HAP-1 (cell line): ENCODE data around the gene ITGB4.
A peak's percentile ranks its signal among the peaks of the same experiment; 100 is the strongest.

Source experiments
- DNase-seq, 2 experiments: peaks; one replicate each; pipeline ENCODE4 v3.0.0-alpha.2; 2016 to 2020; ENCODE audit warnings: low spot score in 2 of 2
- H3K27me3 ChIP-seq: fragments of 250-450 bp; sonication (Bioruptor Pico); 2 replicates; pipeline ENCODE4 v1.5.1; 2020; ENCODE audit warnings: low read depth, mild to moderate bottlenecking, moderate library complexity
- H3K36me3 ChIP-seq: fragments of 250-450 bp; sonication (Bioruptor Pico); replicated peaks from 2 replicates; pipeline ENCODE4 v1.5.1; 2020; ENCODE audit warnings: mild to moderate bottlenecking
- H3K4me1 ChIP-seq: fragments of 250-450 bp; sonication (Bioruptor Pico); 2 replicates; pipeline ENCODE4 v1.5.1; 2020; ENCODE audit warnings: mild to moderate bottlenecking
- H3K4me3 ChIP-seq: fragments of 250-450 bp; sonication (Bioruptor Pico); 2 replicates; pipeline ENCODE4 v1.5.1; 2020; ENCODE audit warnings: mild to moderate bottlenecking, moderate library complexity
- H3K9me3 ChIP-seq: fragments of 250-450 bp; sonication (Bioruptor Pico); 2 replicates; pipeline ENCODE4 v1.5.1; 2020; ENCODE audit warnings: mild to moderate bottlenecking, moderate library complexity
- in situ Hi-C: fragments of 300-500 bp; cut with MboI; formaldehyde crosslinking; loops from 3 replicates; pipeline ENCODE4 v1.14.3; 2020; ENCODE audit warnings: low sequenced_read_pairs, inconsistent platforms, mixed read lengths

ITGB4 gene

GRCh38 chr17:75720656-75721462, at the start of gene ITGB4:
Gene ITGB4, plus strand, starts transcription at chr17:75721459. Its CDS starts 3,245 bp downstream, at chr17:75724704.
- in situ Hi-C loops, result no loop called here
- Histone ChIP-seq H3K27me3 (peaks cover 8% of the 10 kb centered on the region), H3K4me3 (peak within 1 kb of the TSS; percentile 30), H3K4me1 (no peaks in the 10 kb centered on the region), H3K36me3 (no peaks in the 10 kb centered on the region), H3K9me3 (no peaks in the 10 kb centered on the region)
- DNase-seq, result peak in 1 of 2 experiments; percentile 47

DNA sequence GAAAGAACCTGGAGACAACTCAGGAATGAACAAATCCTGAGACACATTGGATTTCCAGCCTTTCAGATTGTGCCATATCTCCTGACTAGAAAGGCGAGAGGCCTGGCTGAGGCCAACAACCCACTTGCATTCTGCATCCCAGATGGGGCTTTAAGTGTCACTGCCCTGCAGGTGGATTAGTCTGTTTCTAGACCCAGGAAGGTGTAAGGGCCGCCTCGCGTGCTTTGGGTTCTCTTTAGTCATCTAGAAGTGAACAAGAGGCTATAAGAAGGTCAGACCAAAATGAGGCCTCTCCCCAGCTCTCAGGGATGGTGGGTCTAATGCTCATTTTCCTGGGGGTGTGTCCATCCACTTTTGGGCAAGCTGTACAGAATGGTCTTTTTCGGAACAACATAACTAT, 49.2 kb upstream of the ITGB4 start:
- H3K4me3 ChIP-seq, result no peak overlapping the region
- H3K36me3 ChIP-seq, result peaks cover 50% of the 10 kb centered on the region
- no peaks in the 10 kb centered on the region for H3K27me3 ChIP-seq
- in situ Hi-C loops, result no loop called here
- H3K9me3 ChIP-seq, result no peaks in the 10 kb centered on the region
- no peak for DNase-seq
- H3K4me1 ChIP-seq, result peaks cover 6% of the 10 kb centered on the region

DNA sequence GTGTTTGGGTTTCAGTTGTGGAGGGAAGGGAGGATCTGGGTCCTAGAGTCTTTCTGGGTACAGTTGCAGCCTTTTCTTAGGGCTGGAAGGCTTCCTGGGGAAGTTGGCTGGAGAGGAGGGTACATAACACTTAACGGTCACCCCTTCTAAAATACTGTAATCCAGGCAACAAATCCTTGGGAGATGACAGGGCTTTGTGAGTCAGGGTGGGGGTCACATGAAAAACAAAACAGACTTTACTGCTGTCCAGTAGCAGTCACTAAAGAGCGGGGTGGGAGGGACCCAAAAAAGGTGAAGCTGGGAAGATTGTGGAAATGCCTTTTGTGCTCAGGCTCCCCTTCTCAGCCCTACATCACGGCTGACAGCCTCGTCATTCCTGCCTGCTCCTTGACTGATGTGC, 47.8 kb upstream of the ITGB4 start:
- in situ Hi-C loops, result no loop called here
- H3K36me3 ChIP-seq, result peaks cover 51% of the 10 kb centered on the region
- DNase-seq, result no peak

GRCh38 chr17:75676461-75676860, 44.8 kb upstream of the ITGB4 start:
- H3K4me1 ChIP-seq, result no peaks in the 10 kb centered on the region
- H3K27me3 ChIP-seq, result no peaks in the 10 kb centered on the region
- peaks cover 45% of the 10 kb centered on the region for H3K36me3 ChIP-seq
- no peak for DNase-seq
- no peaks in the 10 kb centered on the region for H3K9me3 ChIP-seq
- no peak overlapping the region for H3K4me3 ChIP-seq
- in situ Hi-C loops, result no loop called here

More for the DNA sequence above, 47.8 kb upstream of the ITGB4 start:
- Histone ChIP-seq H3K4me1 (peaks cover under 1% of the 10 kb centered on the region), H3K27me3 (no peaks in the 10 kb centered on the region), H3K9me3 (no peaks in the 10 kb centered on the region), H3K4me3 (no peak overlapping the region)

- in situ Hi-C loops, result no loop called here
- no peaks in the 10 kb centered on the region for H3K4me1 ChIP-seq
- H3K4me3 ChIP-seq, result no peak overlapping the region
- H3K36me3 ChIP-seq, result peaks cover 32% of the 10 kb centered on the region
- no peak for DNase-seq
- no peaks in the 10 kb centered on the region for H3K27me3 ChIP-seq
- H3K9me3 ChIP-seq, result no peaks in the 10 kb centered on the region
Measured at GRCh38 chr17:75679706-75680211, 41.5 kb upstream of the ITGB4 start.

- no peak for DNase-seq
- Histone ChIP-seq H3K4me3 (no peak overlapping the region), H3K4me1 (no peaks in the 10 kb centered on the region), H3K9me3 (no peaks in the 10 kb centered on the region), H3K36me3 (peaks cover 32% of the 10 kb centered on the region), H3K27me3 (no peaks in the 10 kb centered on the region)
- in situ Hi-C loops, result no loop called here
Measured at GRCh38 chr17:75680431-75680830, 40.8 kb upstream of the ITGB4 start.

GRCh38 chr17:75681289-75681688, 40.0 kb upstream of the ITGB4 start:
- in situ Hi-C loops, result no loop called here
- no peak for DNase-seq
- no peaks in the 10 kb centered on the region for H3K27me3 ChIP-seq
- H3K4me3 ChIP-seq, result no peak overlapping the region
- no peaks in the 10 kb centered on the region for H3K9me3 ChIP-seq
- peaks cover 26% of the 10 kb centered on the region for H3K36me3 ChIP-seq
- no peaks in the 10 kb centered on the region for H3K4me1 ChIP-seq

DNA sequence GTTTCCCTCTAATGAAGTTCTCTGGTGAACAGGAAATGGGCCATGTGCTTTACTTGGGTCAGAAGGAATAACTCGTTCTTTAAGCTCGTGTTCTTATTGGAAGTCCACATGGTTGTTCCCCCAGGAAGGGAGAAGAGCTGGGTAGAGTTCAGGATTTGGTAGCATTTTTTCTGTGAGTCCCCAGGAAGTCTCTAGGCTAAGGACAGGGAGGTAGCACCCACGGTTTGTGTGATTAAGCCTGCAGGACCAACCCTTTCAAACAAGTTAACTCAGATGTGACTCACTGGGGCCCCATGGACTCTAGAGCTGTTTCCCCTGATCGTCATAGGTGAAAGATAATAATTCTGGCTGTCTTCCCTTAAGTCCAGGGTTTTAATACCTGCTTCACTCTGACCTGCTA, 37.7 kb upstream of the ITGB4 start:
- H3K4me1 ChIP-seq, result no peaks in the 10 kb centered on the region
- peaks cover 19% of the 10 kb centered on the region for H3K36me3 ChIP-seq
- H3K27me3 ChIP-seq, result no peaks in the 10 kb centered on the region
- in situ Hi-C loops, result no loop called here
- no peaks in the 10 kb centered on the region for H3K9me3 ChIP-seq
- no peak overlapping the region for H3K4me3 ChIP-seq
- DNase-seq, result no peak

DNA sequence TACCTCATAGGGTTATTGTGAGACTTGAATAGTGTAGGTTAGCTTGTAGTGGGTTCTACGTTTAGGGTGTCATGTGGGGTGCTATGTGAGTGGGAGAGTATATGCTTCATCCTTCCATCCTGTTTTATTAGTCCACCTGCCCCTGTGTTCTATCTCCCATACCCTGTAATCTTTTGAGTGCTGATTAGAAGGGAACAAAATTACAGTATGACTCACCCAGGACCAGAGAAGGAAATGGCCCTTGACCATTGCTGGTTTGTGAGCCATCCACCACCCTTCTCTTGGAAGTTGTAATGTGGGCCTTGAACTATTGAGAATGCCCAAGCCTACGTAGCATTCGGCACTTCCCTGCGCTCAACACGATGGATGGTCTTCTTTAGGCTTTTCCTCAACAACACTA, 37.0 kb upstream of the ITGB4 start:
- H3K4me3 ChIP-seq, result no peak overlapping the region
- H3K36me3 ChIP-seq, result peaks cover 18% of the 10 kb centered on the region
- H3K9me3 ChIP-seq, result no peaks in the 10 kb centered on the region
- DNase-seq, result no peak
- no peaks in the 10 kb centered on the region for H3K4me1 ChIP-seq
- in situ Hi-C loops, result no loop called here
- no peaks in the 10 kb centered on the region for H3K27me3 ChIP-seq

- H3K36me3 ChIP-seq, result peaks cover 18% of the 10 kb centered on the region
- H3K4me1 ChIP-seq, result no peaks in the 10 kb centered on the region
- H3K27me3 ChIP-seq, result no peaks in the 10 kb centered on the region
- H3K9me3 ChIP-seq, result no peaks in the 10 kb centered on the region
- no peak overlapping the region for H3K4me3 ChIP-seq
- DNase-seq, result no peak
- in situ Hi-C loops, result no loop called here
Measured at GRCh38 chr17:75684924-75685323, 36.3 kb upstream of the ITGB4 start.

GRCh38 chr17:75685499-75685898, 35.8 kb upstream of the ITGB4 start:
- Histone ChIP-seq H3K4me3 (no peak overlapping the region), H3K4me1 (no peaks in the 10 kb centered on the region), H3K9me3 (no peaks in the 10 kb centered on the region), H3K36me3 (peaks cover 16% of the 10 kb centered on the region), H3K27me3 (no peaks in the 10 kb centered on the region)
- in situ Hi-C loops, result no loop called here
- DNase-seq, result no peak

- peaks cover 11% of the 10 kb centered on the region for H3K36me3 ChIP-seq
- no peak for DNase-seq
- H3K9me3 ChIP-seq, result no peaks in the 10 kb centered on the region
- H3K27me3 ChIP-seq, result no peaks in the 10 kb centered on the region
- H3K4me1 ChIP-seq, result no peaks in the 10 kb centered on the region
- in situ Hi-C loops, result no loop called here
- H3K4me3 ChIP-seq, result no peak overlapping the region
Measured at GRCh38 chr17:75688209-75688825, 32.9 kb upstream of the ITGB4 start.

DNA sequence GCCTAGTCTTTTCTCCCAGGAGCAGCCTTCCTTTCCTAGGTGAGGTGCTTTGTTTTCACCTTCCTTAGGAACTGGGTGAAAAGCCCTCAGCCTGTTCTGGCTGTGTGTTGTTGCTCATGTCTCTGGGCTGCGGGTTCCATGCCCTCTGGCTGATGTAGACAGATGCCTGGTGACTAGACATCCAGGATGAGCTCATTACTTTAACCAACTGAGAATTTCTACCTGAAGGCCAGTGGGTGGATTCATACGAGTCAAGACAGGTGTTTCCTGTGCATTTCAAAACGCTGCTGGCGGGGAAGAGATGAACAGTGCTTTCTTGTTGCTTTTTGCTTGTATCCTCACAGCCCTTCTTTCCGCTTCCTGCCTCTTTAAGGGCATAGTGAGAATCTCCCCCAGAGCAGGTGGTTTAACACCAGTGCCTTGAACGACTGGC, 31.8 kb upstream of the ITGB4 start:
- in situ Hi-C loops, result no loop called here

GRCh38 chr17:75691371-75691791, 29.9 kb upstream of the ITGB4 start:
- no peaks in the 10 kb centered on the region for H3K9me3 ChIP-seq
- in situ Hi-C loops, result no loop called here
- no peak overlapping the region for H3K4me3 ChIP-seq
- H3K4me1 ChIP-seq, result no peaks in the 10 kb centered on the region
- no peaks in the 10 kb centered on the region for H3K27me3 ChIP-seq
- H3K36me3 ChIP-seq, result peaks cover 21% of the 10 kb centered on the region
- DNase-seq, result no peak

More for the DNA sequence above, 31.8 kb upstream of the ITGB4 start:
- Histone ChIP-seq H3K27me3 (no peaks in the 10 kb centered on the region), H3K36me3 (peaks cover 12% of the 10 kb centered on the region), H3K9me3 (no peaks in the 10 kb centered on the region), H3K4me1 (no peaks in the 10 kb centered on the region), H3K4me3 (no peak overlapping the region)
- no peak for DNase-seq
